Measurements from ENCODE around the gene ANKRD24.
"Not testable (repeated sequence)": the region's sequence is repeated elsewhere in the genome, so short reads cannot be mapped to it uniquely, and the experiment has no call there.

Gene ANKRD24

DNA sequence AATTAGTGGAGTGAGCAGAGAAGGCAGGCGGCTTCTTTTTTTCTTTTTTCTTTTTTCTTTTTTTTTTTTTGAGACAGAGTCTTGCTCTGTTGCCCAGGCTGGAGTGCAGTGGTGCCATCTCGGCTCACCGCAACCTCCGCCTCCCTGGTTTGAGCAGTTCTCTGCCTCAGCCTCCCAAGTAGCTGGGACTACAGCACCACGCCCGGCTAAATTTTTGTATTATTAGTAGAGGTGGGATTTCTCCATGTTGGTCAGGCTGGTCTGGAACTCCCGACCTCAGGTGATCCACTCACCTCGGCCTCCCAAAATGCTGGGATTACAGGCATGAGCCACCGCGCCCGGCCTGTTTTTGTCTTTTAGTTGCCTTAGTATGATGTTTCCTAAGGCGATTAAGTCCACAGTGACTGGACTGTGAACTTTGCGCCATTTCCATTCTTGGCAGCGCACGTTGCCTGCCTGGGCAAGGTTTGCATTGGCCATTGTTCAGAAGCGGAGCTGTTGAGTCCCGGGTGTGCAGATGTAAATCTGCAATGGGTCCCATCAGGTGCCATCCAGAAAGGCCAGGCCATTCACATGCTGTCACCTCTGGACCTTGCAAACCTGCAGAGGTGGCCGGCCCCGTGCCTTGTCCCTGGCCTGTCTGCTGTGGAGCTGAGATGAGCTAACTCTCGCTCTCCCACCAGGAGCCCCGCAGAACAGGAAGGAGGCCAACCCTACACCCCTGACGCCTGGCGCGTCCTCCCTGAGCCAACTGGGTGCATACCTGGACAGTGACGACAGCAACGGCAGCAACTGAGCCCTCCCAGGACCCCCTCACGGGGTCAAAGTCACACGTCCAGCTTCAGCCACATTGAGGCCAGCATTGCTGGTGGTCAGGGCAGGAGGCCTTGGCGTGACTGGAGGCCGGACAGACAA is 85.7 kb downstream of the ANKRD24 start:
- no peak for DNase-seq (ENCODE audit: low spot score)

DNA sequence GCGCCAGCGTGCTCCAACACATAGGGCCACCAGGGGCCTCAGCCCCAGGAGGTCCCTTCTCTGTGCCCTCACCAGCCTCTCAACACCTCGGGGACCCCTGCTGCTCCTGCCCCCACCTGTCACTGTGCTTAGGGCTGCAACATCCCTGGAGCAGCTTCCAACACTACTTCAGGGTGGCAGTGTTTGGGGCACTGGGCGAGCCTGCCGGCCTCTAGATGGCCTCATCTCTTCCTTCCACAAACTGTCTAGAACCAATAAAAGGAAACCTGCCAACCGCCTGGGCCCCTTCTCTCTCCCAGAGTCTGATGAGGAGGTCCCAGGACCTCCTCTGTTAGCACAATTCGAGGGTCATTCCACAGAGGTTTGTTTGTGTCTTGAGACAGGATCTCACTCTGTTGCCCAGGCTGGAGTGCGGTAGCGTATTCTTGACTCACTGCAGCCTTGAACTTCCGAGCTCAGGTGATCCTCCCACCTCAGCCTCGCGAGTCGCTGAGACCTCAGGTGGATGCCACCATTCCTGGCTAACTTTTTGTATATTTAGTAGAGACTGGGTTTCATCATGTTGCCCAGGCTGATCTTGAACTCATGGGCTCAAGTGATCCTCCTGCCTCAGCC is 86.4 kb downstream of the ANKRD24 start:
- no peak for DNase-seq (ENCODE audit: low spot score)

DNA sequence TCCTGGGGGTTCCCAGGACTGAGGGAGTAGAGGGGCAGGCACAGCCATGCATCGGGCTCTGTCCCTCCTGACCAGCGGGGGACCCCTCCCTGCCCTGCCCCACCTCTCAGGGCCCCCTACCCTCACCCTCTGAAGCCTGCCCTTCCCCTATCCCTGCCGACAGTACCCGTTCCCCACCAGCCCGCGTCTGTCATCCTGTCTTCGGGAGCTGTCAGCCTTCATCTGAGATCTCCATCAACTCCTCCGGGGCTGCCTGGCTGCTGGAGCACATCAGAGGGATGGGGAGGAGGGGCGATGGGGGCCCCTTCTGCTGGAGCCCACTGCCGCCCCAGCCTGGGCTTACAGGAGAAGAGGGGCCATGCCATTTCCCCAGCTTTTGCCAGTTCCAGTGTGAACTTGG is 90.4 kb downstream of the ANKRD24 start:
- no peak for DNase-seq (ENCODE audit: low spot score)

DNA sequence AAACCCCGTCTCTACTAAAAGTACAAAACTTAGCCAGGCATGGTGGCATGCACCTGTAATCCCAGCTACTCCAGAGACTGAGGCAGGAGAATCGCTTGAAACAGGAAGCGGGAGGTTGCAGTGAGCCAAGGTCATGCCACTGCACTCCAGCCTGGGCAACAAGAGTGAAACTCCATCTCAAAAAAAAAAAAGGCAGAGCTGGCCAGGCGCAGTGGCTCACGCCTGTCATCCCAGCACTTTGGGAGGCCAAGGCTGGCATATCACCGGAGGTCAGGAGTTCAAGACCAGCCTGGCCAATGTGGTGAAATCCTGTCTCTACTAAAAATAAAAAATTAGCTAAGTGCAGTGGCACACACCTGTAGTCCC is 91.8 kb downstream of the ANKRD24 start:
- DNase-seq (ENCODE audit: low spot score): not testable (repeated sequence)
